Measurements from ENCODE around the gene FAM241A. TPM values are rescaled to one million over a fixed set of nuclear protein-coding genes. Genes with fewer than 3 reads are reported as not detected.

Gene FAM241A
- total RNA-seq, 1 donor from 2014 or later = 0.19 TPM

- H3K27me3 Mint-ChIP-seq (ENCODE audit: unreplicated experiment) = peaks cover 2% of the 10 kb centered on the region
- H3K4me1 Mint-ChIP-seq (ENCODE audit: unreplicated experiment) = peaks cover 2% of the 10 kb centered on the region
- no peak overlapping the region for H3K27ac Mint-ChIP-seq (ENCODE audit: unreplicated experiment)
- no peak for TF ChIP-seq CTCF (IDR thresholded peaks at IDR 0.05)
- no peaks in the 10 kb centered on the region for H3K9me3 Mint-ChIP-seq (ENCODE audit: unreplicated experiment)
- no peaks in the 10 kb centered on the region for H3K36me3 Mint-ChIP-seq (ENCODE audit: unreplicated experiment)
- DNase-seq (ENCODE audit: extremely low spot score, unreplicated experiment) = no peak
- H3K4me3 Mint-ChIP-seq (ENCODE audit: unreplicated experiment) = no peak overlapping the region
Observed at GRCh38 chr4:112112590-112113170, 32.6 kb upstream of the FAM241A start.

- no peak for TF ChIP-seq CTCF (IDR thresholded peaks at IDR 0.05)
- DNase-seq (ENCODE audit: extremely low spot score, unreplicated experiment) = no peak
- Mint-ChIP-seq H3K36me3 (ENCODE audit: unreplicated experiment) (no peaks in the 10 kb centered on the region), H3K4me1 (ENCODE audit: unreplicated experiment) (peaks cover 2% of the 10 kb centered on the region), H3K4me3 (ENCODE audit: unreplicated experiment) (no peak overlapping the region), H3K9me3 (ENCODE audit: unreplicated experiment) (no peaks in the 10 kb centered on the region), H3K27ac (ENCODE audit: unreplicated experiment) (no peak overlapping the region), H3K27me3 (ENCODE audit: unreplicated experiment) (peaks cover 2% of the 10 kb centered on the region)
Observed at GRCh38 chr4:112113864-112114263, 31.4 kb upstream of the FAM241A start.

GRCh38 chr4:112114452-112114851, 30.8 kb upstream of the FAM241A start:
- Mint-ChIP-seq H3K27me3 (ENCODE audit: unreplicated experiment) (peaks cover 2% of the 10 kb centered on the region), H3K4me1 (ENCODE audit: unreplicated experiment) (no peaks in the 10 kb centered on the region), H3K36me3 (ENCODE audit: unreplicated experiment) (no peaks in the 10 kb centered on the region), H3K4me3 (ENCODE audit: unreplicated experiment) (no peak overlapping the region), H3K9me3 (ENCODE audit: unreplicated experiment) (peaks cover under 1% of the 10 kb centered on the region), H3K27ac (ENCODE audit: unreplicated experiment) (no peak overlapping the region)
- no peak for TF ChIP-seq CTCF (IDR thresholded peaks at IDR 0.05)
- no peak for DNase-seq (ENCODE audit: extremely low spot score, unreplicated experiment)

- Mint-ChIP-seq H3K9me3 (ENCODE audit: unreplicated experiment) (peaks cover 4% of the 10 kb centered on the region), H3K4me1 (ENCODE audit: unreplicated experiment) (no peaks in the 10 kb centered on the region), H3K36me3 (ENCODE audit: unreplicated experiment) (no peaks in the 10 kb centered on the region)
Observed at GRCh38 chr4:112118742-112119352, 26.4 kb upstream of the FAM241A start.

More at GRCh38 chr4:112118742-112119352, 26.4 kb upstream of the FAM241A start:
- no peak for TF ChIP-seq CTCF (IDR thresholded peaks at IDR 0.05)
- no peak overlapping the region for H3K27ac Mint-ChIP-seq (ENCODE audit: unreplicated experiment)
- no peak for DNase-seq (ENCODE audit: extremely low spot score, unreplicated experiment)
- no peak overlapping the region for H3K4me3 Mint-ChIP-seq (ENCODE audit: unreplicated experiment)
- no peaks in the 10 kb centered on the region for H3K27me3 Mint-ChIP-seq (ENCODE audit: unreplicated experiment)

Data from osteocyte (in vitro differentiated cells).